ENCODE measurements around the gene FBXL4.
A peak's percentile ranks its signal among the peaks of the same experiment; 100 is the strongest.

FBXL4 gene

GRCh38 chr6:98877250-98877649 lies 70.5 kb downstream of the FBXL4 start:
- no peak for DNase-seq

- no peak for DNase-seq
These were observed 72.4 kb downstream of the FBXL4 start for GRCh38 chr6:98875375-98875774.

- DNase-seq, result no peak
These were observed 75.9 kb downstream of the FBXL4 start for GRCh38 chr6:98871821-98872220.

- no peak for DNase-seq
These were observed 76.7 kb downstream of the FBXL4 start for GRCh38 chr6:98871057-98871456.

DNA sequence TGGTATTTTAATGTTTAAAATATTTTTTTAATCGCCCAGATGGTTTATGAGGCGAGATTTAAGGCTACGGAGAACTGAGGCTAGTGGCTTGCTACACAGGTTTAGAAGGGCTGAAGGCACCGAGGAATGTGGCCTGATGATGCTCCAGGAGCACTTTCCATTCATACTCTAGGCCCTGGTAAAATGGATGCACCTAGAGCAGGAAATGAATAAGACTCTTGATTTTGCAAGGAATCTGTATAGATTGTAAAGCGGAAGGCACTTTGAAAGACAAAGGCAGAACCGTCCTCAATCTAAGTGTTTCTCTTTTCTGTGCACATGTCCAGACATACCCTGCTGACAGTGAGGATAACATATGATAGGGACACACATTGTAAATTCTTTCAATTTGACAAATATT lies 83.2 kb downstream of the FBXL4 start:
- no peak for DNase-seq

- DNase-seq, result no peak
These were observed 99.1 kb downstream of the FBXL4 start for GRCh38 chr6:98848539-98849242.

DNA sequence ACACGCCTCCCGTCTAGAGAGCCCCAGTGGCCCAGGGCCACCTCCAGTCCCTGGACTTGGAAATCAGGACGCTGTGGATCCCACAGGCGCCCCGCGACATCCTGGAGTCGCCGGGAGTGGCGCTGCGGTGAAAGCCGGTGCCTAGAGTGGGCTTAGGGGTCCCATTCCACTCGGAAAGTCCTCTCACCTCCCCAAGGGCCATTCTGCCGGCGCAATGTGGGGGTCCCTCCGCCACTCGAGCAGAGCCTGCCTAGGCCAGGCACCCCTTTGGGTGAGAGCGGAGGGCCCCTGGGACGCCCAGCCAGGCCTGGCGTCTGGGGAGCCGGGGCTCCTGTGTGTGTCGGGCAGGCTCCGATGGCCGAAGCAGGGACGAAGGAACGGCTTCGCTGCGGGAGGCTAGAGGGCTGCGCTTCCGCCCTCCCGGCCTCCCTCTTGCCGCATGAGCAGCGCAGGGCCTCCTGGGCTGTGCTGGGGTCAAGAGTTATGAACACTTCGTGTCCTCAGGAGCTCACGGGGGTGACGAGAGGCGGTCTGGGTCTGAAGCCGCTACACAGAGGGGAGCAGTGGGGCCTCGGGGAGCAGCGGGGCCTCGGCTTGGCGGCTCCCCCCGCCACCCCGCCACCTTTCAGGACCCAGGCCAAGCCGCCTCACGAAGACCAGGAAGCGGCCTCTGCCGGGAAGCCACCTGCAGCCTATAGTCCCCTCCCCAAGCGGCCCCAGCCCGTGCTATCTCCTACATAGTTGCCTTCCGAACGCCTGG lies 99.8 kb downstream of the FBXL4 start:
- DNase-seq, result no peak

GRCh38 chr6:98847416-98847778 lies 100.3 kb downstream of the FBXL4 start:
- no peak for DNase-seq

DNA sequence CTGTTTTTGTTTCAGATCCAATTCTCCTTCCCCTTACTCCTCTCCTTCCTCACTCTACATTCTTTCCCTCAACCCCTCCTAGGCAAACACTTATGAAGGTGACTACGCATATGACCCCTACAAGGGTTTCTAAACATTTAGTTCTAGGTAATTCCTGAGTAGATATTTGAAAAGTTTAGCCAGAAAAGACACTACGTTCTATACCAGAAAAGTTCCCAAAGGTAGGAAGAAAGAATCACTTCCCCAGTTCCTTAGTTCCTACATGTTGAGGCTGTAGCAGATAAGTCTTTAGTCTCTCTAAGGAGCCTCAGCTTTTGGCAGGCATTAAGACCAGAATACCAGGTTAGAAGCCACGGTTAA lies 101.7 kb downstream of the FBXL4 start:
- DNase-seq, result no peak

GRCh38 chr6:98845211-98846020 lies 102.3 kb downstream of the FBXL4 start:
- peak; percentile 30 for DNase-seq

- no peak for DNase-seq
These were observed 103.2 kb downstream of the FBXL4 start for GRCh38 chr6:98844244-98845210.

DNA sequence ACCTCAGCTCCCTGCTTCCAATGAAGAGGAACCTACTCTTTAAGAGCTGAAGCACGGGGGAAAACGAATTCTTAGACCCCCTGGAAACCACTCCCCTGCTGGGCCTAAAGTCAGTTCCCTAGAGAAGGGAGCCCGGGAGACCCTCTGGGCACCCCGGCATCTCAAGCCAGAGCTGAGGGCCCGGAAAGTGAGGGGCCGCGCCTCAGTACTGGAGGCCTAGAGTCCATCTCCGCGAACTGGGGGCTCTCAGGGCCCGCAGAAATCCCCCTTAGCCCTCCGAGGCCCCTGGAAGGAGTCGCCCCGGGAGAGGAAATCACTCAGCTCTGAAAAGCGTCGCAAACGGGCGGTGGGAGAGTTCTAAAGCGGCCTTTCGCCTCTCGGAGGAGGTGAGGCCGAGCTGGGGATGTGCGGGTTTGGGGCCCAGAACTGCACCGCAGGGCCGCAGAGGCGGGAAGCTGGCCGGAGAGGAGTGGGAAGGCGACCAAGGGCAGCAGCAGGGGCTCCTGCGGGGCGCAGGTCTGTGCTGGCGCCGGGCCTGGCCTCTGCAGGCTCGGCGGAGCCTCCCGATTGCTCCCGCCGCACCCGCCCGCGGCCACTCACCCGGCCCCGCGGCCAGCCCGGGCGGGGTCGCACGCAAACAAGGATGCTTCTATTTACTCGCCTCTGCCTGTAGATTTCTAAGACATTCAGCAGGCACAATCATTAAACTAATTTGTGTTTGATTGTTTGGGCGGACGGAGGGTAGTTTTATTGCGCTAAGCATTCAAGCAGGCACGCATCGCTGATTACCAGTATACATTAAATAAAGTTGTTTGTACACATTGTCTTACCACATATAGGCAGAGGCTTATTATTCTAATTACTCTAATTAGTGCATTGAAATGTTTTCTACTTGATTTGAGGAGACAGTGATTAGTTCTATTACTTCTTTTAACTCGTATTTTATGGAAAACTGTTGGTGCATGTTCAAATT lies 104.2 kb downstream of the FBXL4 start:
- no peak for DNase-seq

- DNase-seq, result no peak
These were observed 105.2 kb downstream of the FBXL4 start for GRCh38 chr6:98842342-98843180.

DNA sequence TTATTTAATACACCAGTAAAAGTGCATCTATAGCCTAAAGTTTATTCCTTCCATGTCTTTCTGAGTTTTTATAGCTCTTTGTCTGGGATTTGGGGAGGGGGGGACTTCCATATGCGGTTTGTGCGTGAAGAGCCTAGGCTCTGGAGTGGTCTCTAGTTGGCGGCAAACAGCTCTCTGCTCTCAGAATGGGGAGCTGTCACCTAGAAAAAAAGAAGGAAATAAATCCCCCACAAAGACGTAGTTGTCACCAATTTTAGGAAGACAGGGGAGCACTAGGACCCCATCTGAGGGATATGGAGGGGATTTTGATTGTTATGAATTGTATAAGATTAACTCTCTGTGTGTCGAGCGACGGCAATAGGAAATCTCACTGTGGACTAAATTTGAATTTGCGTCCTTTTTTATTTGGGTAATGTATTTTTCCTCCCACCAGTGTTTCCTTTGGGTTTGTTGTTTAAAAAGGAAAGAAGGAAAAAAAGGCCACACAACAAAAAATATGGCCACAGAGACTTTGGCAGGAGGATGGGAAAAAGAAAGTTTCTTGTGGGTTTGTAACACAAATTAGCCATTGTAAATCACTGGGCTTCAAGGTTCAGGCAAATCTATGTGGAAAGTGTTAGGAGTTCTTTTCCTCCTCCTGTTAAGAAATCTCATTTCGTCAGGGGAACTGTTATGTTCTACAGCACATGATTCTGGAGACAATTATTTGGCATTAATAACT lies 106.0 kb downstream of the FBXL4 start:
- no peak for DNase-seq

- DNase-seq, result no peak
These were observed 106.7 kb downstream of the FBXL4 start for GRCh38 chr6:98840996-98841513.

DNA sequence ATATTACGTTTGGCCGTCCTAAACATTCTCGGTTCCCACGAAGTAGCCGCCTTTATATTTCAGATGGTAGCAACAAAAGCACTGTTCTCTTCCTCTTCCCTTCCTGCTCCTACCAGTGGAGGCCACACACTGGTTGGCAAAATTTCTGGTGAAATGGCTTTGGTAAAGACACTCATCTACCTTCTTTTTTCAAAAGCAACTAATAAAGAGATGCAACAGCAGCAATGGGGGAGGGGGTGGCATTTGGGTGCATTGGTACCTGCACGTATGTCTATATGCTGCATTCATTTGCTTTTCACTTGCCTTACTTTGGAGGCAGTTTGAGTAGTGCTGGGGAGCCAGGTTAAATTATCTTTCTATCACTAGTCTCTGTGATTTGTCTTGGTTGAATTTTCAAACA lies 107.4 kb downstream of the FBXL4 start:
- no peak for DNase-seq

- no peak for DNase-seq
These were observed 107.9 kb downstream of the FBXL4 start for GRCh38 chr6:98839781-98840361.

- no peak for DNase-seq
These were observed 108.8 kb downstream of the FBXL4 start for GRCh38 chr6:98838975-98839374.

DNA sequence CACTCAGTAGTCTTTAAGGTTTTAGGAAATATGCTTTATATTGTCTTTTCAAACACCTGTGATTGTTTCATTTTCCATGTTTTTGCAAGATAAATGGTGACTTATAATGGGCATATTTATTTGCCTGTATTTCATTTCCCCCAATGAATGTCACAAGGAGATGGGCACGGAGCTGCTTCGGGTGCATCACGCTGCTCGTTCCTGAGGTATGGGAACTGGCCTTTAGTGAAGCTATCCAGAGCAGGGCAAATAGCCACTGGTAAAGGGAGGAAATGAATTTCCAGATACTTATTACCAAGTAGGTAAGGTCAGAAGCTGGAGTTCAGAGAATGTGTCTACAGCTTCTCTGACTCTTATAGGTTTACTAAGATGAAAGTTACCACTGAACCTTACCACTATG lies 109.7 kb downstream of the FBXL4 start:
- DNase-seq, result no peak

All from GDM1 (cell line).